ENCODE results near the gene TLL1.

GRCh38 chr4:166034965-166035364 lies 161.9 kb downstream of the TLL1 start:
- TF ChIP-seq EZH2 (IDR thresholded peaks at IDR 0.05), result no peak
- TF ChIP-seq, protein P1, sequence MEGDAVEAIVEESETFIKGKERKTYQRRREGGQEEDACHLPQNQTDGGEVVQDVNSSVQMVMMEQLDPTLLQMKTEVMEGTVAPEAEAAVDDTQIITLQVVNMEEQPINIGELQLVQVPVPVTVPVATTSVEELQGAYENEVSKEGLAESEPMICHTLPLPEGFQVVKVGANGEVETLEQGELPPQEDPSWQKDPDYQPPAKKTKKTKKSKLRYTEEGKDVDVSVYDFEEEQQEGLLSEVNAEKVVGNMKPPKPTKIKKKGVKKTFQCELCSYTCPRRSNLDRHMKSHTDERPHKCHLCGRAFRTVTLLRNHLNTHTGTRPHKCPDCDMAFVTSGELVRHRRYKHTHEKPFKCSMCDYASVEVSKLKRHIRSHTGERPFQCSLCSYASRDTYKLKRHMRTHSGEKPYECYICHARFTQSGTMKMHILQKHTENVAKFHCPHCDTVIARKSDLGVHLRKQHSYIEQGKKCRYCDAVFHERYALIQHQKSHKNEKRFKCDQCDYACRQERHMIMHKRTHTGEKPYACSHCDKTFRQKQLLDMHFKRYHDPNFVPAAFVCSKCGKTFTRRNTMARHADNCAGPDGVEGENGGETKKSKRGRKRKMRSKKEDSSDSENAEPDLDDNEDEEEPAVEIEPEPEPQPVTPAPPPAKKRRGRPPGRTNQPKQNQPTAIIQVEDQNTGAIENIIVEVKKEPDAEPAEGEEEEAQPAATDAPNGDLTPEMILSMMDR (IDR thresholded peaks at IDR 0.05 in 2 of 3, conservative IDR thresholded peaks at IDR 0.05 in 1 of 3; ENCODE audit: borderline replicate concordance in 1 of 3, insufficient read depth in 1 of 3, low read depth in 2 of 3, low read length in 2 of 3), result no peak
- TF ChIP-seq POLR2AphosphoS5 (IDR thresholded peaks at IDR 0.05; ENCODE audit: low read depth, low read length), result no peak

Measured in HCT116 (cell line).